EL (cell line): ENCODE results near the gene RPRD2.
A peak's percentile ranks its signal among the peaks of the same experiment; 100 is the strongest.
"Not testable (repeated sequence)": the region's sequence is repeated elsewhere in the genome, so short reads cannot be mapped to it uniquely, and the experiment has no call there.

Experiments
- DNase-seq: peaks from one replicate; pipeline ENCODE4 v3.0.0-alpha.2; 2016

Gene RPRD2

GRCh38 chr1:150363426-150364230, at the start of gene RPRD2:
TSS of gene RPRD2 (plus strand) at chr1:150364147. CDS start at chr1:150364715, 568 bp downstream.
- peak; percentile 100 for DNase-seq

- not testable (repeated sequence) for DNase-seq
These were observed 49.3 kb upstream of the RPRD2 start for GRCh38 chr1:150314691-150315090.

- no peak for DNase-seq
These were observed 43.3 kb upstream of the RPRD2 start for GRCh38 chr1:150320667-150320978.

GRCh38 chr1:150321826-150322166, 42.2 kb upstream of the RPRD2 start:
- no peak for DNase-seq

- DNase-seq, result peak; percentile 3
These were observed 41.6 kb upstream of the RPRD2 start for GRCh38 chr1:150322310-150322709.

- DNase-seq, result no peak
These were observed 31.2 kb upstream of the RPRD2 start for GRCh38 chr1:150332651-150333290.

GRCh38 chr1:150346316-150346715, 17.6 kb upstream of the RPRD2 start:
- DNase-seq, result no peak

GRCh38 chr1:150352866-150353265, 11.1 kb upstream of the RPRD2 start:
- DNase-seq, result no peak

GRCh38 chr1:150362721-150363425, 1.1 kb upstream of the RPRD2 start:
- no peak for DNase-seq

GRCh38 chr1:150364231-150365003, 470 bp downstream of the RPRD2 start:
- peak; percentile 79 for DNase-seq

- peak; percentile 43 for DNase-seq
These were observed 2.0 kb downstream of the RPRD2 start for GRCh38 chr1:150365941-150366340.

- peak; percentile 25 for DNase-seq
These were observed 2.7 kb downstream of the RPRD2 start for GRCh38 chr1:150366416-150367296.

GRCh38 chr1:150371110-150371509, 7.2 kb downstream of the RPRD2 start:
- DNase-seq, result no peak

- DNase-seq, result no peak
These were observed 8.6 kb downstream of the RPRD2 start for GRCh38 chr1:150372580-150372979.

- DNase-seq, result no peak
These were observed 12.2 kb downstream of the RPRD2 start for GRCh38 chr1:150376110-150376509.

GRCh38 chr1:150383631-150384324, 19.8 kb downstream of the RPRD2 start:
- no peak for DNase-seq

GRCh38 chr1:150385537-150386445, 21.8 kb downstream of the RPRD2 start:
- DNase-seq, result no peak

- DNase-seq, result no peak
These were observed 22.6 kb downstream of the RPRD2 start for GRCh38 chr1:150386592-150386991.

GRCh38 chr1:150387200-150387599, 23.3 kb downstream of the RPRD2 start:
- DNase-seq, result no peak

GRCh38 chr1:150388241-150388640, 24.3 kb downstream of the RPRD2 start:
- no peak for DNase-seq
